ENCODE data around the gene BTBD2. TPM values are rescaled to one million over a fixed set of nuclear protein-coding genes. Genes with fewer than 3 reads are reported as not detected.
"Not testable (repeated sequence)": the region's sequence is repeated elsewhere in the genome, so short reads cannot be mapped to it uniquely, and the experiment has no call there.

The BTBD2 gene
- total and polyA plus RNA-seq, 2 experiments from 2014 or later = 23.8 to 130 TPM

- H3K27me3 ChIP-seq (ENCODE audit: insufficient read depth) = no peaks in the 10 kb centered on the region
- DNase-seq (ENCODE audit: low spot score) = no peak
- H3K9me2 ChIP-seq (ENCODE audit: insufficient read depth) = no peaks in the 10 kb centered on the region
- Mint-ChIP-seq H3K36me3 (ENCODE audit: low read depth) (peaks cover 35% of the 10 kb centered on the region; the same call in 2 of the 3 replicates), H3K27me3 (ENCODE audit: insufficient read depth, low read depth, poor library complexity) (peaks cover 18% of the 10 kb centered on the region), H3K4me1 (no peaks in the 10 kb centered on the region), H3K27ac (no peak overlapping the region), H3K9me3 (no peaks in the 10 kb centered on the region), H3K4me3 (no peak overlapping the region)
- H3K4me3 ChIP-seq = no peak overlapping the region
- no peak overlapping the region for H3K27ac ChIP-seq (ENCODE audit: low read depth)
- H2AFZ ChIP-seq = no peak overlapping the region
- no peaks in the 10 kb centered on the region for H3K36me3 ChIP-seq (ENCODE audit: insufficient read depth)
- H3K79me2 ChIP-seq (replicated peaks; ENCODE audit: insufficient read depth) = no peaks in the 10 kb centered on the region
- peaks cover 33% of the 10 kb centered on the region; the same call in 1 of the 2 replicates for H3F3A ChIP-seq (replicated peaks; ENCODE audit: low read depth)
- TF ChIP-seq EZH2phosphoT487 (IDR thresholded peaks at IDR 0.05; ENCODE audit: unreplicated experiment) = no peak
- TF ChIP-seq ETS1 (IDR thresholded peaks at IDR 0.05) = no peak
- TF ChIP-seq CTCF (conservative IDR thresholded peaks at IDR 0.05; ENCODE audit: low read depth in 2 of 2) = no peak
- no peak for TF ChIP-seq ZNF462 (CRISPR knock-in tag; IDR thresholded peaks at IDR 0.05)
- TF ChIP-seq ZNF331 (CRISPR knock-in tag; IDR thresholded peaks at IDR 0.05; ENCODE audit: low read depth) = no peak
- 0 out of 2 replicates have a peak, but pooled peaks have one; percentile 26 for TF ChIP-seq POLR2AphosphoS5 (IDR thresholded peaks at IDR 0.05; ENCODE audit: low read depth)
- peaks cover 7% of the 10 kb centered on the region; the same call in 1 of the 2 replicates for H4K20me1 ChIP-seq (replicated peaks; ENCODE audit: insufficient read depth)
- ATAC-seq = no peak
- no peaks in the 10 kb centered on the region for H3K4me1 ChIP-seq (ENCODE audit: insufficient read depth)
- no peak overlapping the region for H3K4me2 ChIP-seq
These were observed 25.8 kb downstream of the BTBD2 start for GRCh38 chr19:1989513-1990229.

- peak overlapping the region; percentile 59; the same call in 1 of the 2 replicates for H3K27ac ChIP-seq (ENCODE audit: low read depth)
- H3K27me3 ChIP-seq (ENCODE audit: insufficient read depth); H3K9me3 Mint-ChIP-seq; H3K79me2 ChIP-seq (replicated peaks; ENCODE audit: insufficient read depth); H4K20me1 ChIP-seq (replicated peaks; ENCODE audit: insufficient read depth); H2AFZ ChIP-seq; H3K4me1 Mint-ChIP-seq; H3K9me2 ChIP-seq (ENCODE audit: insufficient read depth); H3K27ac Mint-ChIP-seq; DNase-seq (ENCODE audit: low spot score); H3K4me1 ChIP-seq (ENCODE audit: insufficient read depth); H3K4me3 Mint-ChIP-seq; H3K36me3 ChIP-seq (ENCODE audit: insufficient read depth); ATAC-seq; H3K4me3 ChIP-seq; H3K4me2 ChIP-seq: not testable (repeated sequence)
- H3F3A ChIP-seq (replicated peaks; ENCODE audit: low read depth) = peaks cover 36% of the 10 kb centered on the region; the same call in 1 of the 2 replicates
- peaks cover 18% of the 10 kb centered on the region for H3K27me3 Mint-ChIP-seq (ENCODE audit: insufficient read depth, low read depth, poor library complexity)
- H3K36me3 Mint-ChIP-seq (ENCODE audit: low read depth) = peaks cover 39% of the 10 kb centered on the region; the same call in 2 of the 3 replicates
These were observed 27.1 kb downstream of the BTBD2 start for GRCh38 chr19:1988464-1988863.
